Neural progenitor cell (in vitro differentiated cells): ENCODE measurements around the gene USP31. TPM values are rescaled to one million over a fixed set of nuclear protein-coding genes. Genes with fewer than 3 reads are reported as not detected.

Experiments
- DNase-seq: peaks from one replicate; pipeline ENCODE4 v3.0.0-alpha.2; 2016; ENCODE audit warnings: low spot score
- H2AFZ ChIP-seq: fragments of 200-600 bp; sonication (generic); replicated peaks from 2 replicates; pipeline ENCODE4 v1.6.1; 2016; ENCODE audit warnings: antibody characterized with exemption
- H3F3A ChIP-seq: fragments of 200-600 bp; sonication (generic); 2 replicates; pipeline ENCODE4 v1.6.1; 2016; ENCODE audit warnings: antibody characterized with exemption, low read depth
- H3K27ac ChIP-seq: fragments of 200-600 bp; sonication (generic); 2 replicates; pipeline ENCODE4 v1.5.1; 2016; ENCODE audit warnings: mild to moderate bottlenecking
- H3K27me3 ChIP-seq: fragments of 200-600 bp; sonication (generic); 2 replicates; pipeline ENCODE4 v1.6.1; 2016; ENCODE audit warnings: mild to moderate bottlenecking, moderate library complexity
- H3K36me3 ChIP-seq: fragments of 200-600 bp; sonication (generic); 2 replicates; pipeline ENCODE4 v1.5.1; 2016
- H3K4me1 ChIP-seq: fragments of 200-600 bp; sonication (generic); 2 replicates; pipeline ENCODE4 v1.6.1; 2016; ENCODE audit warnings: mixed run types
- H3K4me2 ChIP-seq: fragments of 200-600 bp; sonication (generic); 2 replicates; pipeline ENCODE4 v1.6.1; 2016
- H3K4me3 ChIP-seq: fragments of 200-600 bp; sonication (generic); 2 replicates; pipeline ENCODE4 v1.5.1; 2016
- H3K79me2 ChIP-seq: fragments of 200-600 bp; sonication (generic); 2 replicates; pipeline ENCODE4 v1.6.1; 2016; ENCODE audit warnings: low read depth
- H3K9ac ChIP-seq: fragments of 200-600 bp; sonication (generic); 2 replicates; pipeline ENCODE4 v1.6.1; 2016
- H3K9me3 ChIP-seq: fragments of 200-600 bp; sonication (generic); 2 replicates; pipeline ENCODE4 v1.5.1; 2016; ENCODE audit warnings: low read depth
- H4K20me1 ChIP-seq: fragments of 200-600 bp; sonication (generic); 2 replicates; pipeline ENCODE4 v1.6.1; 2016; ENCODE audit warnings: low read depth
- H3K27ac Mint-ChIP-seq: 3 replicates; pipeline ENCODE4 v1.8.0; 2021; ENCODE audit warnings: mixed read lengths
- H3K27me3 Mint-ChIP-seq: 2 replicates; pipeline ENCODE4 v1.8.0; 2022; ENCODE audit warnings: low read depth, mild to moderate bottlenecking, inconsistent platforms, moderate library complexity, mixed read lengths; ENCODE audit not compliant: insufficient read depth
- H3K36me3 Mint-ChIP-seq: 3 replicates; pipeline ENCODE4 v1.8.0; 2021; ENCODE audit warnings: mixed read lengths
- H3K4me1 Mint-ChIP-seq: 3 replicates; pipeline ENCODE4 v1.8.0; 2021; ENCODE audit warnings: mixed read lengths
- H3K4me3 Mint-ChIP-seq: 3 replicates; pipeline ENCODE4 v1.8.0; 2021; ENCODE audit warnings: mild to moderate bottlenecking, moderate library complexity, mixed read lengths
- H3K9me3 Mint-ChIP-seq: 3 replicates; pipeline ENCODE4 v1.8.0; 2020; ENCODE audit warnings: mixed read lengths
- EZH2 ChIP-seq: fragments of 200-600 bp; sonication (generic); IDR thresholded peaks from 2 replicates; pipeline ENCODE4 v1.6.1; 2017; ENCODE audit warnings: antibody characterized with exemption, mild to moderate bottlenecking, moderate library complexity
- EZH2phosphoT487 ChIP-seq: fragments of 200-600 bp; sonication (generic); IDR thresholded peaks from 2 replicates; pipeline ENCODE4 v1.6.1; 2017; ENCODE audit warnings: antibody characterized with exemption
- total RNA-seq: library from RNA; depleted of rRNA; stranded (reverse); fragments of >200 nt; gene quantifications from 2 replicates; pipeline ENCODE4 v1.2.3, GENCODE V29; 2015; ENCODE audit warnings: low replicate concordance
- TF ChIP-seq, protein P1 (sequence below): fragments of 200-600 bp; sonication (generic); IDR thresholded peaks from 2 replicates; pipeline ENCODE4 v1.5.1; 2017; ENCODE audit warnings: antibody characterized with exemption, mild to moderate bottlenecking

Gene USP31
- total RNA-seq, 1 donor from 2014 or later = 9.0 TPM

DNA sequence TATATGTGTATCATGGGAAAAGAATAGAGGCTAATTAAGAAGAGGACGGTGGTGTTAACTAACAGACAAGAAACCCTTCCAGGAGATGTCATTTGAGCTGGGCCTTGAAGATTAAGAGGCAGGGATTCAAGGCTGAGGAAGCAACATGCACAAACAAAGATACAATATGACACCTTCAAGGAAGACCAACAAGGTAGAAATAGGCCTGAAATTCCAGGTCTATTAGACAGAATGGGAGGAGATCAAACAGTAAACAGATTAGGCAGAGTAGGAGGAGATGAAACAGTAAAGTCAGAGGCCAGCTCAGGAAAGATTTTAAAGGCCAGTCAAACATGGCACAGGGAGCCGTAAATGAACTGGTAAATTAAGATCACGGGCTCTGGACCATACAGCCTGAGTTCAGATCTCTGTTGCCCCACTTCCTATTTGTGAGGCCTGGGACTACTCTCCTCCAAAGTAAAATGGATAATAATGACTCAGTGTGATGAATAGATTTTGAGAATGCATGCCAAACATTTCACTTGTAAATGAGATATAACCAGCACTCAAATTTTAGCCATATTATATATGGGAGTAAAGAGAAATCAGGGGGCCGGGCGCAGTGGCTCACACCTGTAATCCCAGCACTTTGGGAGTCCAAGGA, 38.9 kb downstream of the USP31 start:
- no peaks in the 10 kb centered on the region for H3K4me1 ChIP-seq
- H4K20me1 ChIP-seq = no peaks in the 10 kb centered on the region
- no peak overlapping the region for H3K9ac ChIP-seq
- no peak overlapping the region for H3K4me3 ChIP-seq
- H3K4me2 ChIP-seq = no peak overlapping the region
- H3K27ac ChIP-seq = no peak overlapping the region
- peaks cover 46% of the 10 kb centered on the region for H3K79me2 ChIP-seq
- Mint-ChIP-seq H3K27ac (no peak overlapping the region), H3K9me3 (peaks cover 4% of the 10 kb centered on the region), H3K4me1 (no peaks in the 10 kb centered on the region), H3K36me3 (peaks cover 29% of the 10 kb centered on the region), H3K4me3 (no peak overlapping the region), H3K27me3 (peaks cover 2% of the 10 kb centered on the region)
- no peaks in the 10 kb centered on the region for H3K27me3 ChIP-seq
- TF ChIP-seq, protein P1, sequence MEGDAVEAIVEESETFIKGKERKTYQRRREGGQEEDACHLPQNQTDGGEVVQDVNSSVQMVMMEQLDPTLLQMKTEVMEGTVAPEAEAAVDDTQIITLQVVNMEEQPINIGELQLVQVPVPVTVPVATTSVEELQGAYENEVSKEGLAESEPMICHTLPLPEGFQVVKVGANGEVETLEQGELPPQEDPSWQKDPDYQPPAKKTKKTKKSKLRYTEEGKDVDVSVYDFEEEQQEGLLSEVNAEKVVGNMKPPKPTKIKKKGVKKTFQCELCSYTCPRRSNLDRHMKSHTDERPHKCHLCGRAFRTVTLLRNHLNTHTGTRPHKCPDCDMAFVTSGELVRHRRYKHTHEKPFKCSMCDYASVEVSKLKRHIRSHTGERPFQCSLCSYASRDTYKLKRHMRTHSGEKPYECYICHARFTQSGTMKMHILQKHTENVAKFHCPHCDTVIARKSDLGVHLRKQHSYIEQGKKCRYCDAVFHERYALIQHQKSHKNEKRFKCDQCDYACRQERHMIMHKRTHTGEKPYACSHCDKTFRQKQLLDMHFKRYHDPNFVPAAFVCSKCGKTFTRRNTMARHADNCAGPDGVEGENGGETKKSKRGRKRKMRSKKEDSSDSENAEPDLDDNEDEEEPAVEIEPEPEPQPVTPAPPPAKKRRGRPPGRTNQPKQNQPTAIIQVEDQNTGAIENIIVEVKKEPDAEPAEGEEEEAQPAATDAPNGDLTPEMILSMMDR = no peak
- TF ChIP-seq EZH2phosphoT487 (no peak), EZH2 (no peak)
- H2AFZ ChIP-seq = no peak overlapping the region
- H3F3A ChIP-seq = no peaks in the 10 kb centered on the region
- no peak for DNase-seq
- H3K36me3 ChIP-seq = no peaks in the 10 kb centered on the region
- no peaks in the 10 kb centered on the region for H3K9me3 ChIP-seq

DNA sequence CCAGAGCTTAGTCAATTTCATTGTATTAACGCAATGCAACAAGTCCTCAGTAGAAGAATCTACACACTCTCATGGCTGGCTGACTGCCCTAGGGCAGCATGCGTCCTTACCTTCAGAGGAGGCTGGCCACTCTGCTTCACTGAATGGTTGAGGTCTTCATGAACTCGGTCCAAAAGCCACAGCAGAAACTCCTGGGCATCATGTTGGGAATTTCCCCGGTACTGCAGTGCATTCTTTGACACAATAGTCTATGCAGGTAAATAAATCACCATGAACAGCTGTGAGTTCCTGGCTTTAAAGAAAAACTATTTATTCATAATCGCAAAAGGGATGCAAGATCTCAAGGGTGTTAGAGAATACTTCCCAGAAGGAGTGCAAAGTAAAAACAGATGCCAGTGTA, 41.3 kb downstream of the USP31 start:
- Histone ChIP-seq H2AFZ (no peak overlapping the region), H3K4me3 (no peak overlapping the region), H3K4me1 (no peaks in the 10 kb centered on the region), H4K20me1 (no peaks in the 10 kb centered on the region), H3K27ac (no peak overlapping the region), H3K4me2 (no peak overlapping the region), H3F3A (no peaks in the 10 kb centered on the region), H3K27me3 (no peaks in the 10 kb centered on the region), H3K9me3 (no peaks in the 10 kb centered on the region), H3K9ac (no peak overlapping the region), H3K36me3 (no peaks in the 10 kb centered on the region), H3K79me2 (peaks cover 28% of the 10 kb centered on the region)
- no peak for DNase-seq
- peaks cover 32% of the 10 kb centered on the region for H3K36me3 Mint-ChIP-seq
- peaks cover 2% of the 10 kb centered on the region for H3K27me3 Mint-ChIP-seq
- TF ChIP-seq EZH2phosphoT487 = no peak
- no peak for TF ChIP-seq EZH2
- TF ChIP-seq, protein P1 = no peak
- H3K4me3 Mint-ChIP-seq = no peak overlapping the region
- no peaks in the 10 kb centered on the region for H3K4me1 Mint-ChIP-seq
- peaks cover 4% of the 10 kb centered on the region for H3K9me3 Mint-ChIP-seq
- no peak overlapping the region for H3K27ac Mint-ChIP-seq

DNA sequence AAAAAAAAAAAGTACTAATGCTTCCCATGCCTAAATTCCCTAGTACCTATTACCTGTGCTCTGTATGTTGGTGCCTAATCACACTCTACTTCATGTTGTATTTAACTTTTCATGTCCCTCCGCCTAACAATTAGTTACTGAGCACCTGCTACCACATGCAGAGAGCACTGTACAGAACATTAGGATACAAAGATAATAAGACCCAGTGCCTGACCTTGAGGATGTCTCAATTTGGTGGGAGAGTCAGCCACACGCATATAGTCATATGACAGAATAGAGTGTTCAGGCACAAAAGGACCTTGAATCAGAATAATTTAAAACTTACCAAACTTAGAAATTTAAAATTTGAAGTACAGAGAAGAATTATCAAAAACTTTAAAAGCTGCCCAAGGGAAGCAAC, 42.1 kb downstream of the USP31 start:
- Mint-ChIP-seq H3K9me3 (peaks cover 4% of the 10 kb centered on the region), H3K36me3 (peaks cover 32% of the 10 kb centered on the region), H3K27me3 (peaks cover 2% of the 10 kb centered on the region), H3K4me1 (no peaks in the 10 kb centered on the region), H3K27ac (no peak overlapping the region), H3K4me3 (no peak overlapping the region)
- H3F3A ChIP-seq = no peaks in the 10 kb centered on the region
- no peak for DNase-seq
- no peak overlapping the region for H3K27ac ChIP-seq
- TF ChIP-seq, protein P1 = no peak
- no peak for TF ChIP-seq EZH2
- TF ChIP-seq EZH2phosphoT487 = no peak
- H3K4me3 ChIP-seq = no peak overlapping the region
- H3K4me2 ChIP-seq = no peak overlapping the region
- no peaks in the 10 kb centered on the region for H3K27me3 ChIP-seq
- H3K9me3 ChIP-seq = no peaks in the 10 kb centered on the region
- H3K9ac ChIP-seq = no peak overlapping the region
- H3K79me2 ChIP-seq = peaks cover 22% of the 10 kb centered on the region
- no peaks in the 10 kb centered on the region for H3K36me3 ChIP-seq
- H4K20me1 ChIP-seq = no peaks in the 10 kb centered on the region
- H2AFZ ChIP-seq = no peak overlapping the region
- no peaks in the 10 kb centered on the region for H3K4me1 ChIP-seq
